ENCODE data around the gene CASQ1.

Gene CASQ1

GRCh38 chr1:160205242-160206035 lies 15.1 kb downstream of the CASQ1 start, which contains the start of gene PEA15:
Gene PEA15 (plus strand): TSS chr1:160205384. CDS start chr1:160211545, 6,161 bp downstream.
- peak; percentile 35 to 67 for DNase-seq (ENCODE audit: low read depth in 2 of 2)

GRCh38 chr1:160206036-160206389 lies 15.6 kb downstream of the CASQ1 start:
- DNase-seq (ENCODE audit: low read depth in 2 of 2), result peak; percentile 46 to 55

GRCh38 chr1:160206421-160207117 lies 16.2 kb downstream of the CASQ1 start:
- no peak for DNase-seq (ENCODE audit: low read depth in 2 of 2)

GRCh38 chr1:160207118-160207650 lies 16.8 kb downstream of the CASQ1 start:
- no peak for DNase-seq (ENCODE audit: low read depth in 2 of 2)

GRCh38 chr1:160207771-160208556 lies 17.6 kb downstream of the CASQ1 start:
- DNase-seq (ENCODE audit: low read depth in 2 of 2), result no peak

- no peak for DNase-seq (ENCODE audit: low read depth in 2 of 2)
Observed at GRCh38 chr1:160208557-160209320, 18.4 kb downstream of the CASQ1 start.

- no peak for DNase-seq (ENCODE audit: low read depth in 2 of 2)
Observed at GRCh38 chr1:160209321-160210046, 19.1 kb downstream of the CASQ1 start.

GRCh38 chr1:160210561-160210960 lies 20.2 kb downstream of the CASQ1 start:
- no peak for DNase-seq (ENCODE audit: low read depth in 2 of 2)

GRCh38 chr1:160211046-160211790 lies 20.8 kb downstream of the CASQ1 start:
- no peak for DNase-seq (ENCODE audit: low read depth in 2 of 2)

- DNase-seq (ENCODE audit: low read depth in 2 of 2), result no peak
Observed at GRCh38 chr1:160214481-160215140, 24.2 kb downstream of the CASQ1 start.

GRCh38 chr1:160216301-160216700 lies 25.9 kb downstream of the CASQ1 start:
- no peak for DNase-seq (ENCODE audit: low read depth in 2 of 2)

- no peak for DNase-seq (ENCODE audit: low read depth in 2 of 2)
Observed at GRCh38 chr1:160217481-160218051, 27.2 kb downstream of the CASQ1 start.

- DNase-seq (ENCODE audit: low read depth in 2 of 2), result no peak
Observed at GRCh38 chr1:160219062-160219929, 28.9 kb downstream of the CASQ1 start.

GRCh38 chr1:160220301-160220700 lies 29.9 kb downstream of the CASQ1 start:
- DNase-seq (ENCODE audit: low read depth in 2 of 2), result no peak

GRCh38 chr1:160221089-160221488 lies 30.7 kb downstream of the CASQ1 start:
- no peak for DNase-seq (ENCODE audit: low read depth in 2 of 2)

- no peak for DNase-seq (ENCODE audit: low read depth in 2 of 2)
Observed at GRCh38 chr1:160222546-160222945, 32.2 kb downstream of the CASQ1 start.

GRCh38 chr1:160224606-160225005 lies 34.2 kb downstream of the CASQ1 start:
- no peak for DNase-seq (ENCODE audit: low read depth in 2 of 2)

GRCh38 chr1:160225345-160225744 lies 35.0 kb downstream of the CASQ1 start:
- no peak for DNase-seq (ENCODE audit: low read depth in 2 of 2)

Data from stimulated activated CD8-positive, alpha-beta memory T cell treated with anti-CD3 and anti-CD28 coated beads, Interleukin-7, amount 100 ng/mL, for 4 hours (primary cell).